GM18507 (cell line): ENCODE measurements around the gene SEC14L1.

Experiments
- DNase-seq: peaks from one replicate; pipeline ENCODE4 v3.0.0; 2011; ENCODE audit warnings: low read depth; ENCODE audit not compliant: insufficient read length; ENCODE audit errors: extremely low spot score
- FAIRE-seq: peaks from 2 replicates; lab custom pipeline; 2011; peaks lifted over from hg19 to GRCh38; lab: Jason Lieb, UNC

Gene SEC14L1

DNA sequence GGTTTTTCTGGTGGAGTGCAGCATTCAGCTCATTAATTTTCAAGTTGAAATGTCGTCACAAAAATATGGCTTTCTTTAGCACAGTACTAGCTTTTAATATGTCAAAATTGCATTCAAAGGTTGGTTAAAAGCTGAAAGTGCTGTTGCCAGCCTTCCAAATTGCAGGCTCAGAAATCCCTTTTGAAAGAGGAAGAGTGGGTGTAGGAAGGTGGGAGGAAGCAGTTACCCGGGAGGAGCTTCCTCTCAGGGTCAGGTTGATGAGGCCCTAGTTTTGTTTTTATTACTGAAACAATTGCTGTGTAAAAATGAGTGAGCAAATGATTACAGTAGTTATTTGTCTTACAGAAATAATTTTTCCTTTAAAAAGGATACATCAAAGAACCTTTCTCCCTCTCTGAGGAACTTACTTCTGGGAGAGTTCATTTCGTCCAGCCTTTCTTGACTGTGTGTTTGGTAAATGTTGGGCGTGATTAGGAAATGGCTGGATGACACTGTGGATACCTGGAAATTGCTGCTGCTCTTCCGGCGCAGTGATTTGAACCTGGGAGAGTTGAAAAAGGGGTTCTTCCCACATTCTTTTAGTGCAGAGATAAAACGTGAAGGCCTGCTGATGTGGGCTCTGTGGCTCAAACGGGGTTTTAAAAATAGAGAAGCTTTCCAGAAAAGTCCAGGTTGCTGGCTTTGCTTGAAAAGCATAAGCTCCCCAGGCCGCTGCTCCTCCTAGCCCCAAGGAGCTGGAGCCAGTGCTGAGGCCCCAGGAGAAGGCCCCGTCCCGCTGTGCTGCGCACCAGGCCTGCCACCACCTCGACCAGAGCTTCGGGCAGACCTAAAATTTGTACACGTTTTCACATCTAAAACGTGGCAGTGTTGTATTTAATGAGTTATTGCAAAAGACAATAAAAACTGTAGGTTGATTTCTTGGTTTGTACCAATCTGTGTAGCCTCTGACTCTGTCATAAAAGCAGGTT, 41.7 kb downstream of the SEC14L1 start:
- DNase-seq, result no peak
- FAIRE-seq, result peak; percentile 77

DNA sequence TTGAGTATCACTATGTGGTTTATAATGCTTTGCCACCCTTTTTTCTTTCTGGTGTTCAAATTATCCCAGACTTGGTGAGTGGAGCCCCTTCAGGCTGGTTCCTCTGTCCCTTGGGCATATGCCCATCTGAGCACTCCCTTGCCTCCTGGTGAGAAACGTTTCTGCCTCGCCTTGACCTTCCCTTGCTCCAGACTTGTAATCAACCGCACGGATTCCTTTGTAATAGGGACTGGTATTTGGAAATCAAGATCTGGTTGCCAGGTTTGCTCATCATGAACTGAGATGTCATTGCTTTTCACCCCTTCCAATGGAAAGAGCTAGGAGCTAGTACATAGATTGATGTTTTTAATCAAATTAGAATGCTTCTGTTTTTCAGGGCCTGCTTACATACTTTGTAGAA, 43.7 kb downstream of the SEC14L1 start:
- FAIRE-seq (no peak), DNase-seq (no peak)

DNA sequence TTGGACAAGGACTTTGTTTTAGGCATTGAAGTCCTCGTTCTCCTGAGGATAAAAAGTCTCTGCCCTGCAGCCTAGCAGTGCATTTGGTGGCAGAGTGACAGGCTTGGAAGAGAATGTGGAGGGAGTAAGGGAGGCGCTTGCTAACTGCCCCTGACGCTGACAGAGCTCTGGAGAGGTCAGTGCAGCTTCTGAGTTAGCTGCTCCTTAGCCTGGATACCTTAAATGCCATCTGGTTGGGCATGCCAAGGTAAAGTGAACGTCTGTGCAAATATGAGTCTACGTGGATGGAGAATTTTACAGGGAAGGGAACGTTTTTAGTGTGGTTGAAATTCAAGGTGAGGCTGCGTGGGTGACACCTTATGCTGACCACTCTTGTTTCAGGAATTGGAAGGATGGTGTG, 44.4 kb downstream of the SEC14L1 start:
- no peak for DNase-seq
- FAIRE-seq, result no peak

DNA sequence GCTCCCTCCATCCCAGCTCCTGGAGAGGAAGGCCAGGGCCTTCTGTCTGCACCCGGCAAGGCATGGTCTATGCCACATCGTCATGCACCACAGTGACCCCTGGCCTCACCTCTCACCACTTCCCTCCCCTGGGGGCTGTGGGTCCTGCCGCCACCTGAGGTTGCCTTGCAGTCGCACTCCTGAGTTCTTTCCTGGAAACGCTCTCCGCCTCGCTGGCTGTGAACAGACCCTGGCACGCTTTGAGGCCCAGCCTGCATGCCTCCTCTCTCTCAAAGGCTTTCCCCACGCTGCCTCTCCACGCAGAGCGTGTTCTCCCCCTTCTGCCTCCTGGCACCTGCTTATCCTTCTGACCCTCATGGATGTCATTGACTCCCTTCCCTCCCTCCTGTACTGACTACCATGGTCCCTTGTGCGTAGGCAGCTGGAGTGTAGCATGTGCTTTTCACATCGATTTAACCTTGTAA, 45.4 kb downstream of the SEC14L1 start:
- peak; percentile 46 for FAIRE-seq
- DNase-seq, result no peak

DNA sequence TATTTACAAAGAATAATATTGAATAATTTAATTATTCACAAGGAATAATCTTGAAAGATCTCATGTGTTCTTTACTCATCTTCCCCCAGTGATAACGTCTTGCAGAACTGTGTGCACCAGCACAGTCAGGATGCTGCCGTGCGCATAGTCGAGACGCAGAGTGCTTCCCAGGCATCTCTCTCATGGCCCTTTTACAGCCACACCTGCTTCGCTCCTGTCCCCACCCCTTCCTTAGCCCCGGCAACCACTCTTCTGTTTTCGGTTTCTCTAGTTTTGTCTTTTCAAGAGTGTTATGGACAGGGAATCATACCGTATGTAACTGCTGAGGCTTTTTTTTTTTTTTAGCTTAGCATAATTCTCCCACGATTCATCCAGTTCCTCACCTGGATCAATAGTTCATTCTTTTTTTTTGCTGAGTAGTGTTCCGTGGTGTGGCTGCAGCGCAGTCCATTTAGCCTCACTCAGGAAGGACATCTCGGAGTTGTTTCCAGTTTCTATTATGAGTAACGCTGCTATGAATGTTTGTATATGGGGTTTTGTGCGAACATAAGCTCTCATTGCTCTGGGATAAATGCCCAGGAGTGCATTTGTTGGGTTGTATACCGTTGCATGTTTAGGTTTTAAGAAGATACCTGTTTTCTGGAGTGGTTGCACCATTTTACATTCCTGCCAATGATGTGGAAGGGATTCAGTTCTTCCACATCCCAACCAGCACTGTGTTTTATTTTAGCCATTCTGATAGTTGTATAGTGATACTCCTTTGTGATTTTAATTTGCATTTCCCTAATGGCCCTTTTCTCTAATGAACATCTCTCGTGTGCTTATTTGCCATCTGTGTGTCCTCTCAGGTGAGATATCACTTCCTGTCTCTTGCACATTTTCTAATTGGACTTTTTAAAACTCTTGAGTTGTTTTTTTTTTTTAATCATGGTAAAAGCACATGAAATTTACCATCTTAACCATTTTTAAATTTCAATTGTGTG, 47.6 kb downstream of the SEC14L1 start:
- DNase-seq (no peak), FAIRE-seq (peak; percentile 18)

DNA sequence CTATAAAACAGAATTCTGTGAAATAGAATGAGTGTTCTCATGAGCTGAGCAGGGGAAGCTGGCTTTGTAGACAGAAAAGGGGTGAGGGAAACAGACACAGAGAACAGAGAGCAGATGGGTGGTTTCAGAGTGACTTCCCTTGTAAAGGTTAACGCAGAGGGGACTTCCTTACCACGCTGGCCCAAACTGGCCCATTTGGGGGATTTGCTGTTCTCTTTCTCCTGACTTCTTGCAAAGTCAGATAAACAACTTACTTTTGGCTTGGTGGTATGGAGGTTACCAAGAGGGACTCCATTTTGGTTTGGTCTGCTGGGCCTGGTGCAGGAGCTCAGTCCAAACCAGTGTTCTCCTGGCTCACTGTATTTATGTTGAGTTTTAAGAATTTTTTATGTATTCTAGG, 48.4 kb downstream of the SEC14L1 start:
- FAIRE-seq, result peak; percentile 76
- no peak for DNase-seq

DNA sequence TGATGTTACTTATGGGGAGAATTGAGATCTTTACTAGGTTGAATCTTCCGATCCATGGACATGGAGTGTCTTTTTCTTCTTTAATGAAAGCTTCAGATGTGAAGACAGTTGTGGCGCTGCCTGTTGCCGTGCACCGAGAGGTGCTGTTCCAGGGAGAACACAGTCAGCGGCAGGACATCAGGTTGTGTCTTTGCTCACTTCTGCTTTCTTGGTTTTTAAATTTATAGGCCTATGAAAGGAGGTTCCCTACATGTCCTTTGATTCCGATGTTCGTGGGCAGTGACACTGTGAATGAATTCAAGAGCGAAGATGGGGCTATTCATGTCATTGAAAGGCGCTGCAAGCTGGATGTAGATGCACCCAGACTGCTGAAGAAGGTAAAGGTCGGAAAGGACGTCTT, 49.8 kb downstream of the SEC14L1 start:
- DNase-seq (no peak), FAIRE-seq (no peak)

DNA sequence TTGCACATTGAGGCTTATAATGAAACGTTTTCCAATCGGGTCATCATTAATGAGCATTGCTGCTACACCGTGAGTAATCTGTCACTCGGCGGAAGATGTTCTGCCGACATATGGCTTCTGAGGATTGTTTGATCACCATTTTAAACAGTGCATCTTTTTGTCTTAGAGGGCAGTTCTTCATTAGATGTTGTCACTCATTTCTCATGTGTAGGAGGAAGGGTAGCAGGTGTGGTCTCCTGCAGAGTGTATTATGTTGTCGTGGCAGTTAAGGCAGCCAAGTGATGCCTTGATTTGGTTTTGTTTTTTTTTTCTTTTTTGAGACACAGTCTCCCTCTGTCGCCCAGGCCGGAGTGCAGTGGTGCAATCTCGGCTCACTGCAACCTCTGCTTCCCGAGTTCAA, 50.5 kb downstream of the SEC14L1 start:
- DNase-seq, result no peak
- FAIRE-seq, result no peak

DNA sequence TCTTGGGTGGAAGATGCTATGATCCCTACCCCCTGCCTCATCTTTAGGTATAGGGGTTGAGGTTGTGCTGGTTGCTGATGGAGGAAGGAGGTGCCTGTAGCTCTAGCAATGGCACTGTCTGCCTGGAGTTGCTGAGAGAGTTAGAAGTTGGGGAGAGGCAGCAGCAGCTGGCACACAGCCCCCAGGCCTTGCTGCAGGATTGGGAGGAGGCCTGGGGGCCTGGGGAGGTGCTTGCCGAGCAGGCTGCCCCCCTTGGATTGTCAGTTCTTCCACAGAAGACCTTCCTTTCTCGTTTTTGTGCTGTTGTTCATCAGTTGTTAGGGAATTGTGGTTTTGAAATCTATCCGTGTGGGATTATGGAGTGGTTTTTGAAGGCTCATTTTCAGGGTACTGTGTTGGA, 52.9 kb downstream of the SEC14L1 start:
- DNase-seq, result no peak
- no peak for FAIRE-seq

DNA sequence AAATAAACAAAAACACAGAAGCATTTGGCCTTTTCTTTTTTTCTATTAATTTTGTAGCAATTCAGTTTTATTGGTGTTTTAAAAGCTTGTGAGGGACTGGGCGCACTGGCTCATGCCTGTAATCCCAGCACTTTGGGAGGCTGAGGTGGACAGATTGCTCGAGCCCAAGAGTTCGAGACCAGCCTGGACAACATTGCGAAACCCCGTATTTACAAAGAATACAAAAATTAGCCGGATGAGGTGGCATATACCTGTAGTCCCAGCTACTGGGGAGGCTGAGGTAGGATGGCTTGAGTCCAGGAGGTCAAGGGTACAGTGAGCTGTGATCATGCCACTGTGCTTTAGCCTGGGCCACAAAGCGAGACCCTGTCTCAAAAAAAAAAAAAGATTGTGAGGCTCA, 53.4 kb downstream of the SEC14L1 start:
- FAIRE-seq (no peak), DNase-seq (no peak)

DNA sequence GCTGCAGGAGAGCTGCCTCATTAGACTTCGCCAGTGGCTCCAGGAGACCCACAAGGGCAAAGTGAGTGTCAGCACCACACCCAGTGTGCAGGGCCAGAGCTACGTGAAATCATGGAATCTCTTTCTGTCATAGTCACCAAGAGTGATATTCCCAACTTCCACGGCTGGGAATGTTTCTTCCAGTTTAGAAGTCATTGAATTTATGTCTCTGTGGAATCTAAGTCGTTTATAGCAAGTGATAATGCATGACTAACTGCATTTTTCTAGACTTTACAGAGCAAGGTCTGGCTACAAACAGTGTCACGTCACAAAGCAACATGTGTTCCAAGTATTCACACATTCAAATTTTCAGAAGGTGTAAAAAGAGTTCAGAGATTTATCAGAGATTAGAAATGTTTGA, 55.5 kb downstream of the SEC14L1 start:
- DNase-seq, result no peak
- no peak for FAIRE-seq

DNA sequence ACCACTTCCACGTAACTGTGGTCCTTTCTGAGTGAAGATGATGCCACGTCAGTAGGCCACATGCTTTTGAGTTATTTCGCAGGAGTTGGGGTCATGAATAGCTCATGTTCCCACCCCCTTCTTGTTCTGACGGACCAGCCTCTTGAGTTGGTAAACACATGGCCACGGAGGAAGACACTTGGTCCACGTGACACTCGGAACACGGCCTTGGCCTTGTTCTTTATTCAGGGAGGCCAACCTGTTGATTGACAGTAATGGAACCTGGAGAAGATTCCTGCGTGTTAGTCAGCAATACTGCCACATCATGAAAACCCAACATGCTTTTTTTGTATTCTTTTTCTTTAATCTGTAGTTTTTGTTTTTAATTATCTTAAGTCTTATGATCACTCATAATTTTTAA, 56.3 kb downstream of the SEC14L1 start:
- DNase-seq (no peak), FAIRE-seq (no peak)

DNA sequence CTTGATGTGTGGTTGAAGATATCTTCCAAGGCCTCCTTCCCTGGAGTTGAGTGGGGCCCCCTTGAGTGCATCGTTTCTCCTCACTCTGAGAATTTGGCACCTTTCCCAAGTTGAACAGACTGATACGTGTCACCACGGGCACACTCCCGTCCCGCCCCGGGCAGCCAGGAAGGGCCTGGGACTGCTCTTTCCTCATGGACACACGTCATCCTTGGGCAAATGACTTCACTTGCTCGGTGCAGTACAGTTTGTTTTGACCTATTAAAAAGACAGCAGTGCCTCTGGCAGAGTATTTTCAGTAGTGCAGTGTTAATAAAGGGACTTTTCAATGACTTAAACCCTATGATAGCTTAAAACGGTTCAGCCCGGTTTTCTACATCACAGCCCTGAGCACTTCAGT, 59.9 kb downstream of the SEC14L1 start:
- no peak for DNase-seq
- no peak for FAIRE-seq

DNA sequence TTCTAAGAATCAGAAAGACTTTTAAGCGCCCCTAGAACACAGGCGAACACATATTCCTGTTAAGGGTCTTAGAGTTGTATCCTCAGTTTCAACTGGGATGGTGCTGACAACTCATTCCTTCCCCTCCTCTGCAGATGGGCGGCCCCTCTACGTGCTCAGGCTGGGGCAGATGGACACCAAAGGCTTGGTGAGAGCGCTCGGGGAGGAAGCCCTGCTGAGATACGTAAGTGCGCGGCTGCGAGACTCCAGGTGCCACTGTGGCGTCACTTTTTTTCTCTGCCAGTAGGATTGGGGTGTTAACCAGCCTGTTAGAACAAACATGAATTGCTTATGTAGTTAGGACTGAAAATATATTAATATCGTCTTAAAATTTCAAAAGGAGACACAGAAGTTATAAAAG, 62.7 kb downstream of the SEC14L1 start:
- no peak for FAIRE-seq
- no peak for DNase-seq

DNA sequence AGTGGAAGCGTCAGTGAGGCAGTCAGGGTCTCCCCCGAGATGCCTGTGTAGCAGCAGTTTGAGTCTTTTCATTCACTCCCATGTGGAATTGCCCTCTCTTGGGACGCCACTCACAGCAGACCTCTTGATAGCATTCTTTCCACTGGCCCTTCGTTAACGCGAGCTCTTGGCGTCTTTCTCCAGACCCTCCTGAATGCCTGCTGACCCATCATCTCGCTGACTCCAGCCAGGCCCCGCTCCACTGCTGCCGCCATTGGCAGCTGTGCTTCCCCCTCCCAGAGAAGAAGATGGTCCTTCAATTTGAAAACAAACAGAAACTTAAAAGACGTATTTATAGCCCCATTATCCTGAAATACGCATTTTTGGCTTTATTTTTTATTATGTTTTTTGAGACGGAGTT, 63.1 kb downstream of the SEC14L1 start:
- no peak for FAIRE-seq
- DNase-seq, result no peak

DNA sequence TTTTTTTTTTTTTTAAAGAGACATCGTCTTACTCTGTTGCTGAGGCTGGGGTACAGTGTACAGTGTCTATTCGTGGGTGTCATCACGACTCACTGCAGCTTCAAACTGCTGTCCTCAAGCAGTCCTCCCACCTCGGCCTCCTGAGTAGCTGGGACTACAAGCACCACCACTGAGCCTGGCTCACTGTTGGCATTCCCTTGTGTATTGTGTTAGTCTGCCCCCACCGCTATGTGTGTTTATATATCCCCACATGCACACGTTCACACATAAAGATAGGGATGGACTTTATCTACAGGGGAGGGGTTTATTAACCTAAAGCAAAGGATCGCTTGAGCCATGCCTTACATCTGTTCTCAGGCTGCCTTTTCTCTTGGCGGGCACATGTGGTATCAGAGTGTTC, 63.8 kb downstream of the SEC14L1 start:
- FAIRE-seq, result no peak
- no peak for DNase-seq

DNA sequence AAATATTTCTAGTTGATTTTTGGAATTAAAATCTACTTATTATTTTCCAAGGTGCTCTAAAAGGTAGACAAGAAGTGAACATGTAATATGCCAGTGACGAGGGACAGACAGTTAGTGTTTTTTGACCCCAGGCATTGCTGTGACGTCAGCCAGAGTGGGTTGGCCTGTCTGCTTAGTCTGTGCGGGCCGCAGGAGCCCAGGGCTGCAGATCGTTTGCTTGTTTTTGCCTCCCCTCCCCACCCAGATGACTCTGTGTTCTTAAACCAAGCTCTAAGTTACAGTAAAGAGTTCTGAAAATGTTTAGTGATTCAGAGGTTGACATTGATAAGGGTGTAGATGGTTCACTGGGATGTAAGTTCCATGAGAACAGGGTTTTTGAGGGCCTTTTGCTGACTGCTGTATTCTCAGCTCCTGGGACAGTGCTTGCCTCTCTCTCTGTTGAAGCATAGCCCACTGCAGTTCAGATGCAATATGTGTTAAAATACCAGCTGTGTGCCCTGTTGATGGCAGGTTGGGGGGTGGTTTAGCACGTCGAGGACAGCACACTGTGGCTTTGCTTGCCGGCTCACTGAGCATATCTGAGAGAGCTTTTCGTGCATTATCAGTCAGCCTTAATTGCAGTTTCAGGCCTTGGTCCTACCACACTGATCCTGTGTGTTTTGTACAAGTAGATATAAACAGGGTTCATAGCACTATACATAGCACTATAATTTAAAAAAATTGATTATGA, 64.8 kb downstream of the SEC14L1 start:
- DNase-seq, result no peak
- peak; percentile 71 for FAIRE-seq

DNA sequence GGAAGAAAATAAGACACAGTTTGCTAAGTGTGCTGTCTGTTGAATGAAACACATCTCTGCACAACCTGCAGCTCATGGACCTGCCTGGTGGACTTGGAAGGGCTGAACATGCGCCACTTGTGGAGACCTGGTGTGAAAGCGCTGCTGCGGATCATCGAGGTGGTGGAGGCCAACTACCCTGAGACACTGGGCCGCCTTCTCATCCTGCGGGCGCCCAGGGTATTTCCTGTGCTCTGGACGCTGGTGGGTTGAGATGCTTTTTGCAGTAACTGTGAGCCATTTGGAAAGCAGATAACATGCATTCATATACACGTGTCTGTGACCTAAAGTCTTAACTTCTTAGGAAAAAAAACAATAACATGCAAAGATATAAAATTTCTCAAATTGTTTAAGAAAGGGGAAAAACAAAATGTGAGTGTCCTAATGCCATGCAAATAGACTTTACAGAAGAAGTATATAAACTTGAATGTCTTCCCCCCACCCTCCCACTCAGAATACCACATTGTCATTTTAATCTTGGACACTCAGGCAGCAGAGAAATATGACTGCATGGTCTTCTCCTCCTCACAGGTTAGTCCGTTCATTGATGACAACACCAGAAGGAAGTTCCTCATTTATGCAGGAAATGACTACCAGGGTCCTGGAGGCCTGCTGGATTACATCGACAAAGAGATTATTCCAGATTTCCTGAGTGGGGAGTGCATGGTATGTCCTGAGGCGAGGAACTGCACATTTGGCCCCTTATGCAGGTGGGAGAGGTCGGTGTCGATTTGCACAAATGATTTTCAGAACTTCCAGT, 65.6 kb downstream of the SEC14L1 start:
- DNase-seq, result no peak
- no peak for FAIRE-seq

DNA sequence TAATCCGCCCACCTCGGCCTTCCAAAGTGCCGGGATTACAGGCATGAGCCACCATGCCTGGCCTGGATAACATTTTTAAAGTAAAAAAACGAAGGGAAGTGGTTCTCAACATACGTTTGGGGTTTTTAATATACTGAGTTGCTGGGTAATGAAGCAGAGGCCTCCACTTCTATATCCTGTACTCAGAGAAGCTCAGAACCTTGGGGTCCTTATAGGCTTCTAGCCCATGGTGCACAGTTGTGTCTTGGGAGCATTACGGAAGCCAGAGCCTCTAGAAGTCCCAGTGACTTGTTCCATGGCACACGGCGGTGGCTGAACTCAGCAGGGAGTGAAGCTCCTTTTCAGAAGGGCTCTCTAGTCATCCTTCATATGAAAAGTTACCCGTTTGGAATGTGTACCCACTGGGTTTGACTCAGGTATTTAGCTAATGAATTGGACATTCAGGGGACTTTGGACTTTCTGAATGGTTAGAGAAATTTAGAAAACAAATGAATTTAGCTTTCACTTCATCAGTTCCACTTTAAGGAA, 67.0 kb downstream of the SEC14L1 start:
- DNase-seq (no peak), FAIRE-seq (no peak)
